Loucy (cell line): ENCODE results near the gene ZNF562.

ENCODE experiments used
- H2AFZ ChIP-seq: fragments of 200-600 bp; sonication (generic); 2 replicates; pipeline ENCODE4 v1.6.0; 2016; ENCODE audit warnings: antibody characterized with exemption, mild to moderate bottlenecking, low read length, moderate library complexity
- H3F3A ChIP-seq: fragments of 200-600 bp; 2 replicates; pipeline ENCODE4 v1.6.0; 2016; ENCODE audit warnings: antibody characterized with exemption, low read depth, mild to moderate bottlenecking
- H3K27me3 ChIP-seq: fragments of 200-600 bp; sonication (generic); 2 replicates; pipeline ENCODE4 v1.6.1; 2014; ENCODE audit warnings: low read length, mild to moderate bottlenecking; ENCODE audit not compliant: insufficient read depth, poor library complexity, severe bottlenecking
- H3K36me3 ChIP-seq: fragments of 200-600 bp; sonication (generic); 2 replicates; pipeline ENCODE4 v1.6.1; 2016; ENCODE audit warnings: low read length; ENCODE audit not compliant: insufficient read depth
- H3K4me1 ChIP-seq: fragments of 200-600 bp; sonication (generic); 2 replicates; pipeline ENCODE4 v1.5.1; 2014; ENCODE audit warnings: low read length, mild to moderate bottlenecking; ENCODE audit not compliant: insufficient read depth, poor library complexity, severe bottlenecking
- H3K4me2 ChIP-seq: fragments of 200-600 bp; sonication (generic); 2 replicates; pipeline ENCODE4 v1.6.0; 2014; ENCODE audit warnings: antibody characterized with exemption, low read length, low read depth, mild to moderate bottlenecking; ENCODE audit not compliant: poor library complexity, severe bottlenecking
- H3K4me3 ChIP-seq: fragments of 200-600 bp; sonication (generic); 2 replicates; pipeline ENCODE4 v1.5.1; 2014; ENCODE audit warnings: low read length, mild to moderate bottlenecking, mixed read lengths; ENCODE audit not compliant: poor library complexity, severe bottlenecking
- H3K79me2 ChIP-seq: fragments of 200-600 bp; sonication (generic); 2 replicates; pipeline ENCODE4 v1.6.1; 2014; ENCODE audit warnings: low read length; ENCODE audit not compliant: insufficient read depth
- H3K9ac ChIP-seq: fragments of 200-600 bp; sonication (generic); 2 replicates; pipeline ENCODE4 v1.6.0; 2014; ENCODE audit warnings: mild to moderate bottlenecking, low read depth, low read length, moderate library complexity; ENCODE audit not compliant: poor library complexity, severe bottlenecking
- H3K9me2 ChIP-seq: fragments of 200-600 bp; sonication (generic); replicated peaks from 2 replicates; pipeline ENCODE4 v1.6.1; 2016; ENCODE audit warnings: low read depth, low read length, mixed read lengths
- H3K9me3 ChIP-seq: fragments of 200-600 bp; sonication (generic); 2 replicates; pipeline ENCODE4 v1.6.1; 2014; ENCODE audit warnings: mild to moderate bottlenecking, antibody characterized with exemption, low read length, low read depth; ENCODE audit not compliant: insufficient read depth
- H4K20me1 ChIP-seq: fragments of 200-600 bp; sonication (generic); 2 replicates; pipeline ENCODE4 v1.6.0; 2014; ENCODE audit warnings: antibody characterized with exemption, low read length, mild to moderate bottlenecking; ENCODE audit not compliant: insufficient read depth, poor library complexity, severe bottlenecking
- CTCF ChIP-seq: fragments of 200-600 bp; sonication (generic); conservative IDR thresholded peaks from 2 replicates; pipeline ENCODE4 v1.5.1; 2014; ENCODE audit warnings: mild to moderate bottlenecking, antibody characterized with exemption, low read length
- EZH2phosphoT487 ChIP-seq: fragments of 200-600 bp; IDR thresholded peaks from 2 replicates; pipeline ENCODE4 v1.6.1; 2018; ENCODE audit warnings: antibody characterized with exemption, mild to moderate bottlenecking, moderate library complexity, borderline replicate concordance

ZNF562 gene

DNA sequence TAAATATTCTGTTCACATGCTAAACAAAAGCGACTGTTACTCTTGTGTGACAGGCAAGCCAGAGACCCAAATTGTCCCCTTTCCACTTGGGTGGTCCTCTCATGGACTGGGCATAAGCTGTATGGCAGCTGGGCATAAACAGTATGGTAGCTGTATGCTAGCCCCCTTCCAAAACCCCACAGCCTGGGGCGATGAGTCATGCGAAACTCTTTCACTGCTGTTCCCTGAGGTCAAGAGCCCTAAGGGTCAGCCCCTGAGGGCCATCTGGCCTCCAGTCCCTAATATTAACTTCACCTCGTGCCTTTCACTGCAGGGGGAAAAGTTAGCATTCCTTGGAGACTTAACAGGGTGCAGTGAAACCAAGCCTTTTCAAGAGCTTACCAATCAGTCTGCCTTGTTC is 45.6 kb upstream of the ZNF562 start:
- Histone ChIP-seq H3K9me3 (no peaks in the 10 kb centered on the region), H3K79me2 (no peaks in the 10 kb centered on the region), H3K9me2 (no peaks in the 10 kb centered on the region), H4K20me1 (no peaks in the 10 kb centered on the region), H3K27me3 (no peaks in the 10 kb centered on the region), H2AFZ (no peak overlapping the region), H3K4me1 (peaks cover 11% of the 10 kb centered on the region), H3K4me3 (no peak overlapping the region), H3K9ac (no peak overlapping the region), H3K36me3 (no peaks in the 10 kb centered on the region), H3F3A (no peaks in the 10 kb centered on the region), H3K4me2 (no peak overlapping the region)
- no peak for TF ChIP-seq EZH2phosphoT487
- TF ChIP-seq CTCF, result no peak

GRCh38 chr19:9711815-9712214 is 36.9 kb upstream of the ZNF562 start:
- H3F3A ChIP-seq, result no peaks in the 10 kb centered on the region
- H3K9me3 ChIP-seq, result 0 out of 2 replicates have a peak, but pooled peaks cover 5% of the 10 kb centered on the region
- no peak for TF ChIP-seq CTCF
- TF ChIP-seq EZH2phosphoT487, result no peak
- H3K36me3 ChIP-seq, result no peaks in the 10 kb centered on the region
- no peak overlapping the region for H3K4me2 ChIP-seq
- no peaks in the 10 kb centered on the region for H3K4me1 ChIP-seq
- H2AFZ ChIP-seq, result no peak overlapping the region
- H3K27me3 ChIP-seq, result no peaks in the 10 kb centered on the region
- no peaks in the 10 kb centered on the region for H3K9me2 ChIP-seq
- H4K20me1 ChIP-seq, result no peaks in the 10 kb centered on the region
- H3K9ac ChIP-seq, result no peak overlapping the region
- no peaks in the 10 kb centered on the region for H3K79me2 ChIP-seq
- H3K4me3 ChIP-seq, result no peak overlapping the region

GRCh38 chr19:9709305-9709704 is 34.4 kb upstream of the ZNF562 start:
- TF ChIP-seq CTCF, result no peak
- TF ChIP-seq EZH2phosphoT487, result no peak
- Histone ChIP-seq H3K9me3 (0 out of 2 replicates have a peak, but pooled peaks cover 5% of the 10 kb centered on the region), H3K9ac (no peak overlapping the region)

More at GRCh38 chr19:9709305-9709704, 34.4 kb upstream of the ZNF562 start:
- H3K9me2 ChIP-seq, result no peaks in the 10 kb centered on the region
- no peaks in the 10 kb centered on the region for H4K20me1 ChIP-seq
- H2AFZ ChIP-seq, result 0 out of 2 replicates have a peak overlapping the region, but pooled peaks have one; percentile 50
- H3F3A ChIP-seq, result no peaks in the 10 kb centered on the region
- no peaks in the 10 kb centered on the region for H3K79me2 ChIP-seq
- no peaks in the 10 kb centered on the region for H3K4me1 ChIP-seq
- H3K27me3 ChIP-seq, result no peaks in the 10 kb centered on the region
- H3K36me3 ChIP-seq, result no peaks in the 10 kb centered on the region
- no peak overlapping the region for H3K4me2 ChIP-seq
- H3K4me3 ChIP-seq, result no peak overlapping the region
